T-helper 1 cell treated with Interleukin-12 subunit alpha and Interleukin-12 subunit beta and Interleukin-4 antibody, amounts not matched to agents 30 μg/mL and 1 μg/mL, for 36 hours (primary cell): ENCODE results near the gene KHSRP.

Source experiments
- H3K27ac Mint-ChIP-seq: one replicate; pipeline ENCODE4 v1.8.0; 2021; ENCODE audit warnings: mild to moderate bottlenecking, mixed read lengths
- H3K27me3 Mint-ChIP-seq: one replicate; pipeline ENCODE4 v1.8.0; 2021; ENCODE audit warnings: low read depth, mixed read lengths
- H3K36me3 Mint-ChIP-seq: one replicate; pipeline ENCODE4 v1.8.0; 2021; ENCODE audit warnings: low read depth, mixed read lengths
- H3K4me1 Mint-ChIP-seq: one replicate; pipeline ENCODE4 v1.8.0; 2021; ENCODE audit warnings: low read depth, mixed read lengths
- H3K4me3 Mint-ChIP-seq: one replicate; pipeline ENCODE4 v1.8.0; 2021; ENCODE audit warnings: mild to moderate bottlenecking, moderate library complexity, mixed read lengths
- H3K9me3 Mint-ChIP-seq: one replicate; pipeline ENCODE4 v1.8.0; 2021; ENCODE audit warnings: mixed read lengths

KHSRP gene, protein sequence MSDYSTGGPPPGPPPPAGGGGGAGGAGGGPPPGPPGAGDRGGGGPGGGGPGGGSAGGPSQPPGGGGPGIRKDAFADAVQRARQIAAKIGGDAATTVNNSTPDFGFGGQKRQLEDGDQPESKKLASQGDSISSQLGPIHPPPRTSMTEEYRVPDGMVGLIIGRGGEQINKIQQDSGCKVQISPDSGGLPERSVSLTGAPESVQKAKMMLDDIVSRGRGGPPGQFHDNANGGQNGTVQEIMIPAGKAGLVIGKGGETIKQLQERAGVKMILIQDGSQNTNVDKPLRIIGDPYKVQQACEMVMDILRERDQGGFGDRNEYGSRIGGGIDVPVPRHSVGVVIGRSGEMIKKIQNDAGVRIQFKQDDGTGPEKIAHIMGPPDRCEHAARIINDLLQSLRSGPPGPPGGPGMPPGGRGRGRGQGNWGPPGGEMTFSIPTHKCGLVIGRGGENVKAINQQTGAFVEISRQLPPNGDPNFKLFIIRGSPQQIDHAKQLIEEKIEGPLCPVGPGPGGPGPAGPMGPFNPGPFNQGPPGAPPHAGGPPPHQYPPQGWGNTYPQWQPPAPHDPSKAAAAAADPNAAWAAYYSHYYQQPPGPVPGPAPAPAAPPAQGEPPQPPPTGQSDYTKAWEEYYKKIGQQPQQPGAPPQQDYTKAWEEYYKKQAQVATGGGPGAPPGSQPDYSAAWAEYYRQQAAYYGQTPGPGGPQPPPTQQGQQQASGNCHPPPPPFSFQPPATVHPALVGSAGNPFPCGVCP

GRCh38 chr19:6424195-6424938 lies at the start of gene KHSRP:
TSS of gene KHSRP (minus strand) at chr19:6424811. CDS start at chr19:6424701, 110 bp downstream.
- H3K9me3 Mint-ChIP-seq = no peaks in the 10 kb centered on the region
- H3K36me3 Mint-ChIP-seq = peaks cover 12% of the 10 kb centered on the region
- H3K27ac Mint-ChIP-seq = peak within 1 kb of the TSS; percentile 87
- peak within 1 kb of the TSS; percentile 90 for H3K4me3 Mint-ChIP-seq
- no peaks in the 10 kb centered on the region for H3K27me3 Mint-ChIP-seq
- H3K4me1 Mint-ChIP-seq = peaks cover 20% of the 10 kb centered on the region

DNA sequence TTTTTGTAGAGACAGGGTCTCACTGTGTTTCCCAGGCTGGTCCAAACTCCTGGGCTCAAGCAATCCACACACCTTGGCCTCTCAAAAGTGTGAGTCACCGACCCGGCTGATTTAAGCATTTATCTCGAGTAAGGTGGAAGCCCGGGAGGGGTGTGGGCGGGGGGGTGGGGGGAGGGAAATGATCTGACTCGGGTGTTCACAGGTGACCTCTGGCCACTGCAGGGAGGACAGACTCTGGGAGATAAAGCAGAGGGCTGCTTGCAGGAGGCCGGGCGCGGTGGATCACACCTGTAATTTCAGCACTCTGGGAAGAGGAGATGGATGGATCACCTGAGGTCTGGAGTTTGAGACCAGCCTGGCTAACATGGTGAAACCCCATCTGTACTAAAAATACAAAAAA lies 49.0 kb upstream of the KHSRP start:
- no peaks in the 10 kb centered on the region for H3K9me3 Mint-ChIP-seq
- H3K36me3 Mint-ChIP-seq = peaks cover 23% of the 10 kb centered on the region
- H3K4me1 Mint-ChIP-seq = no peaks in the 10 kb centered on the region
- no peak overlapping the region for H3K27ac Mint-ChIP-seq
- H3K27me3 Mint-ChIP-seq = no peaks in the 10 kb centered on the region
- no peak overlapping the region for H3K4me3 Mint-ChIP-seq

GRCh38 chr19:6472713-6473112 lies 48.1 kb upstream of the KHSRP start:
- Mint-ChIP-seq H3K27me3 (no peaks in the 10 kb centered on the region), H3K4me1 (peaks cover 2% of the 10 kb centered on the region), H3K36me3 (peaks cover 29% of the 10 kb centered on the region), H3K9me3 (no peaks in the 10 kb centered on the region), H3K27ac (no peak overlapping the region), H3K4me3 (no peak overlapping the region)

GRCh38 chr19:6471076-6471475 lies 46.5 kb upstream of the KHSRP start:
- Mint-ChIP-seq H3K36me3 (peaks cover 28% of the 10 kb centered on the region), H3K9me3 (no peaks in the 10 kb centered on the region), H3K27me3 (no peaks in the 10 kb centered on the region), H3K4me1 (peaks cover 3% of the 10 kb centered on the region), H3K27ac (no peak overlapping the region), H3K4me3 (no peak overlapping the region)

GRCh38 chr19:6470173-6470572 lies 45.6 kb upstream of the KHSRP start:
- Mint-ChIP-seq H3K4me1 (peaks cover 3% of the 10 kb centered on the region), H3K9me3 (no peaks in the 10 kb centered on the region), H3K36me3 (peaks cover 26% of the 10 kb centered on the region), H3K4me3 (no peak overlapping the region), H3K27me3 (no peaks in the 10 kb centered on the region), H3K27ac (no peak overlapping the region)

- no peaks in the 10 kb centered on the region for H3K9me3 Mint-ChIP-seq
- no peak overlapping the region for H3K4me3 Mint-ChIP-seq
- peak overlapping the region; percentile 45 for H3K27ac Mint-ChIP-seq
- peaks cover 6% of the 10 kb centered on the region for H3K4me1 Mint-ChIP-seq
- peaks cover 20% of the 10 kb centered on the region for H3K36me3 Mint-ChIP-seq
- H3K27me3 Mint-ChIP-seq = peaks cover 5% of the 10 kb centered on the region
Observed at GRCh38 chr19:6467384-6467783, 42.8 kb upstream of the KHSRP start.

DNA sequence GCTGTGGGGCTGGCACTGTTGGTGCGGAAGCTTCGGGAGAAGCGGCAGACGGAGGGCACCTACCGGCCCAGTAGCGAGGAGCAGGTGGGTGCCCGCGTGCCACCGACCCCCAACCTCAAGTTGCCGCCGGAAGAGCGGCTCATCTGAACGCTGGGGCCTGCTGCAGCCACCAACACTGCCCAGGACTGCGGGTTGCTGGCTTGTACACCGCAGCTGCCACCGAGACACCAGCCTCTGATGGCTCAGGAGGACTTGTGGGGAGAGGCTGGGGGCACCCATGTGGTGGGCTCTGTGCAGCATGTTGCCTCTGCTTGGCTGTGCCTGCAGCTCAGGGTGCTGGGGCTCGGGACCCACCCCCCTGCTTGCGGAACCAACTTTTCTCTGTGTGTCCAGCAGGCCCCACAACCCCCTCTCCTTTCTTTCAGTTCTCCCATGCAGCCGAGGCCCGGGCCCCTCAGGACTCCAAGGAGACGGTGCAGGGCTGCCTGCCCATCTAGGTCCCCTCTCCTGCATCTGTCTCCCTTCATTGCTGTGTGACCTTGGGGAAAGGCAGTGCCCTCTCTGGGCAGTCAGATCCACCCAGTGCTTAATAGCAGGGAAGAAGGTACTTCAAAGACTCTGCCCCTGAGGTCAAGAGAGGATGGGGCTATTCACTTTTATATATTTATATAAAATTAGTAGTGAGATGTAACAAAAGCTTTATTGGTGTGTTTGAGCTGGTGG lies 42.1 kb upstream of the KHSRP start:
- Mint-ChIP-seq H3K9me3 (no peaks in the 10 kb centered on the region), H3K4me1 (peaks cover 6% of the 10 kb centered on the region), H3K4me3 (no peak overlapping the region), H3K27ac (no peak overlapping the region), H3K27me3 (peaks cover 7% of the 10 kb centered on the region), H3K36me3 (peaks cover 20% of the 10 kb centered on the region)

GRCh38 chr19:6465663-6466062 lies 41.1 kb upstream of the KHSRP start:
- Mint-ChIP-seq H3K9me3 (no peaks in the 10 kb centered on the region), H3K36me3 (peaks cover 17% of the 10 kb centered on the region), H3K27me3 (peaks cover 7% of the 10 kb centered on the region), H3K4me3 (no peak overlapping the region), H3K4me1 (peaks cover 6% of the 10 kb centered on the region), H3K27ac (no peak overlapping the region)

- no peak overlapping the region for H3K27ac Mint-ChIP-seq
- H3K4me3 Mint-ChIP-seq = no peak overlapping the region
- H3K27me3 Mint-ChIP-seq = peaks cover 7% of the 10 kb centered on the region
- H3K9me3 Mint-ChIP-seq = no peaks in the 10 kb centered on the region
- peaks cover 9% of the 10 kb centered on the region for H3K4me1 Mint-ChIP-seq
- H3K36me3 Mint-ChIP-seq = peaks cover 14% of the 10 kb centered on the region
Observed at GRCh38 chr19:6465006-6465405, 40.4 kb upstream of the KHSRP start.

DNA sequence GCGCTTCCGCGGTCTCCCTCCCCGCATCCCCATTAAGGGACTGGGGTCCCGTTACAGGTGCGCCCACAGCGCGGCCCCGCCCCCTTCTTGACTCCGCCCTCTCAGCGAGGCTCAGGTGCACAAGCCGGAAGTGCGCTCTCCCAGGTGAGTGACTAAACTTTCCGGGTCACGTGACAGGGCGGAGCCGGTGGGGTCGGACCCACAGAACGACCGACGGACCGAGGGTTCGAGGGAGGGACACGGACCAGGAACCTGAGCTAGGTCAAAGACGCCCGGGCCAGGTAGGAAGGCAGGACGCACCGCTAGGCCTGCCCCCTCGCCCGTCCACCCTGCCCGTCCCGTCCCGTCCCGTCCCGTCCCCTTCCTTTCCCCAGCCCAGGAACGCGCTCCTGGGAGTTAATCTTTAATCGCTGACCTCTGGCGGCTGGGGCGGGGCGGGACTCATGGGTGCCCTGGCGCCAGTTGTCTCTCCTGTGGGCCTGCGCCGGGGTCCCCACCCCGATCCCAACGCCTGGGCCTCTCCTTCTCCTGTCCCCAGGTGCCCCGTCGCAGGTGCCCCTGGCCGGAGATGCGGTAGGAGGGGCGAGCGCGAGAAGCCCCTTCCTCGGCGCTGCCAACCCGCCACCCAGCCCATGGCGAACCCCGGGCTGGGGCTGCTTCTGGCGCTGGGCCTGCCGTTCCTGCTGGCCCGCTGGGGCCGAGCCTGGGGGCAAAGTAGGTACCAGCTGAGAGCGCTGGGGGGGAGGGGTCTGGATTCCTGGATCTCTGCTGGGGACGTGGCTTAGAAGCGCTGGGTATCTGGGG lies 39.7 kb upstream of the KHSRP start, which contains the start of gene CRB3:
CRB3 (plus strand) TSS at position 202 of the 804 bp plus-strand sequence; CDS start at position 633, 431 bp downstream.
- H3K4me3 Mint-ChIP-seq = no peak within 1 kb of the TSS
- peaks cover 11% of the 10 kb centered on the region for H3K4me1 Mint-ChIP-seq
- peaks cover 12% of the 10 kb centered on the region for H3K36me3 Mint-ChIP-seq
- no peak within 1 kb of the TSS for H3K27ac Mint-ChIP-seq
- H3K27me3 Mint-ChIP-seq = peaks cover 7% of the 10 kb centered on the region
- no peaks in the 10 kb centered on the region for H3K9me3 Mint-ChIP-seq

GRCh38 chr19:6460099-6460884 lies 35.7 kb upstream of the KHSRP start:
- Mint-ChIP-seq H3K36me3 (peaks cover 19% of the 10 kb centered on the region), H3K9me3 (peaks cover 2% of the 10 kb centered on the region), H3K4me3 (peak overlapping the region; percentile 97), H3K27me3 (peaks cover 7% of the 10 kb centered on the region), H3K27ac (peak overlapping the region; percentile 86), H3K4me1 (peaks cover 13% of the 10 kb centered on the region)

GRCh38 chr19:6459262-6460098 lies 34.9 kb upstream of the KHSRP start, which contains the start of gene SLC25A23:
TSS of gene SLC25A23 (minus strand) at chr19:6459792. CDS start at chr19:6459628, 164 bp downstream.
- Mint-ChIP-seq H3K27ac (peak within 1 kb of the TSS; percentile 86), H3K4me1 (peaks cover 13% of the 10 kb centered on the region), H3K4me3 (peak within 1 kb of the TSS; percentile 97), H3K36me3 (peaks cover 27% of the 10 kb centered on the region), H3K27me3 (peaks cover 3% of the 10 kb centered on the region), H3K9me3 (peaks cover 10% of the 10 kb centered on the region)
